Lung (tissue), 12 donors: ENCODE results near the gene ZNF106. TPM values are rescaled to one million over a fixed set of nuclear protein-coding genes. Genes with fewer than 3 reads are reported as not detected.

Experiments used
- ATAC-seq: fragments of 200-7000 bp; cut with Tn5 transposase; one replicate; pipeline ENCODE4 v1.9.1; 2020; ENCODE audit warnings: moderate number of reproducible peaks; ENCODE audit not compliant: insufficient read depth, low FRiP score
- DNase-seq, 3 donors: peaks; one replicate each; pipeline ENCODE4 v3.0.0-alpha.2; 2013 to 2017
- H3K27ac ChIP-seq, 2 donors: one replicate each; pipeline ENCODE4 v1.5.1; 2013; ENCODE audit warnings: mild to moderate bottlenecking in 2 of 2, moderate library complexity in 2 of 2, control low read depth in 1 of 2, inconsistent platforms in 1 of 2, low read depth in 1 of 2, low read length in 1 of 2
- H3K27me3 ChIP-seq, 3 donors: one replicate each; pipeline ENCODE4 v1.5.1; 2013; ENCODE audit warnings: low read length in 2 of 3; ENCODE audit not compliant: control insufficient read depth in 3 of 3, insufficient read depth in 3 of 3
- H3K36me3 ChIP-seq, 4 donors: one replicate each; pipeline ENCODE4 v1.5.1; 2013; ENCODE audit warnings: low read length in 4 of 4, mild to moderate bottlenecking in 1 of 4, moderate library complexity in 1 of 4; ENCODE audit not compliant: control insufficient read depth in 4 of 4, insufficient read depth in 4 of 4
- H3K4me1 ChIP-seq, 5 donors: one replicate each; pipeline ENCODE4 v1.5.1; 2013; ENCODE audit warnings: low read length in 5 of 5, mild to moderate bottlenecking in 2 of 5, moderate library complexity in 1 of 5; ENCODE audit not compliant: control insufficient read depth in 5 of 5, insufficient read depth in 5 of 5
- H3K4me3 ChIP-seq: one replicate; pipeline ENCODE4 v1.5.1; 2013; ENCODE audit warnings: mild to moderate bottlenecking, control low read depth, moderate library complexity
- H3K9ac ChIP-seq, 2 donors: one replicate each; pipeline ENCODE4 v1.5.1; 2013; ENCODE audit warnings: low read length in 2 of 2, control low read depth in 1 of 2; ENCODE audit not compliant: insufficient read depth in 1 of 2
- H3K9me3 ChIP-seq, 4 donors: one replicate each; pipeline ENCODE4 v1.5.1; 2013; ENCODE audit warnings: low read length in 3 of 4, mild to moderate bottlenecking in 1 of 4, moderate library complexity in 1 of 4; ENCODE audit not compliant: control insufficient read depth in 4 of 4, insufficient read depth in 3 of 4
- CTCF ChIP-seq: IDR thresholded peaks from 2 replicates; pipeline ENCODE4 v1.5.1; 2012; ENCODE audit warnings: mild to moderate bottlenecking; ENCODE audit errors: control extremely low read depth, extremely low read depth
- WGBS, 2 donors: extraction: QIAGEN DNeasy Blood & Tissue Kit; methylation state at CpG; one replicate each; pipeline ENCODE4 v1.1.7; 2013; 5-methylcytosine and 5-hydroxymethylcytosine counted together
- polyA plus RNA-seq, 2 donors: library from polyadenylated mRNA; stranded (reverse); fragments of 200-250 nt; gene quantifications; one replicate each; pipeline ENCODE4 v1.2.1, GENCODE V29; 2013
- total RNA-seq, 2 donors: library from RNA; depleted of rRNA in 1 of 2; stranded (reverse); fragments of >200 nt in 1 of 2; gene quantifications; one replicate each; pipeline ENCODE4 v1.2.1, GENCODE V29; 2014 to 2021
- donor health status: control.
- donor health status: control.
- donor health status: Bipolar disorder and iron deficiency.
- donor health status: healthy.
- donor health status: DM: yes; HTN: yes; CAD: no.

ZNF106 gene
- total and polyA plus RNA-seq, 4 donors: 10.9 to 67.5 (median 41.2) TPM

- ATAC-seq (no peak), DNase-seq (no peak)
- no peaks in the 10 kb centered on the region for H3K27me3 ChIP-seq
- H3K4me1 ChIP-seq: peaks cover 0 to 14% (median 0%) of the 10 kb centered on the region in 5 donors
- H3K4me3 ChIP-seq: no peak overlapping the region
- H3K27ac ChIP-seq: peak overlapping the region in 1 of 2 donors; percentile 31
- H3K9ac ChIP-seq: no peak overlapping the region
- WGBS, 2 donors: 72 to 77% methylated on average over 4 of the region's 4 CpGs
- no peaks in the 10 kb centered on the region for H3K9me3 ChIP-seq
- H3K36me3 ChIP-seq: peaks cover 0 to 5% (median 0%) of the 10 kb centered on the region in 4 donors
- no peak for TF ChIP-seq CTCF
These were observed 11.5 kb upstream of the ZNF106 start for GRCh38 chr15:42502477-42502876.

- DNase-seq (no peak), ATAC-seq (no peak)
- no peak for TF ChIP-seq CTCF
- 66 to 68% methylated on average over 12 of the region's 12 CpGs for WGBS, 2 donors
- peaks cover 0 to 3% (median 0%) of the 10 kb centered on the region in 4 donors for H3K36me3 ChIP-seq
- H3K27me3 ChIP-seq: no peaks in the 10 kb centered on the region
- H3K4me3 ChIP-seq: no peak overlapping the region
- H3K9ac ChIP-seq: no peak overlapping the region
- peak overlapping the region; percentile 55 to 59 for H3K27ac ChIP-seq
- peaks cover 4 to 12% (median 5%) of the 10 kb centered on the region in 5 donors for H3K4me1 ChIP-seq
- H3K9me3 ChIP-seq: no peaks in the 10 kb centered on the region
These were observed 9.1 kb upstream of the ZNF106 start for GRCh38 chr15:42499858-42500609.

- ATAC-seq (no peak), DNase-seq (no peak)
- 71 to 81% methylated on average over 6 of the region's 6 CpGs for WGBS, 2 donors
- Histone ChIP-seq H3K9ac (no peak overlapping the region), H3K36me3 (no peaks in the 10 kb centered on the region), H3K27me3 (no peaks in the 10 kb centered on the region), H3K4me1 (peaks cover 5 to 13% (median 10%) of the 10 kb centered on the region in 5 donors), H3K9me3 (no peaks in the 10 kb centered on the region), H3K4me3 (no peak overlapping the region), H3K27ac (peak overlapping the region in 1 of 2 donors; percentile 64)
- TF ChIP-seq CTCF: no peak
These were observed 7.5 kb upstream of the ZNF106 start for GRCh38 chr15:42498212-42499068.
